ENCODE results near the gene ZNF516.

ZNF516 gene

DNA sequence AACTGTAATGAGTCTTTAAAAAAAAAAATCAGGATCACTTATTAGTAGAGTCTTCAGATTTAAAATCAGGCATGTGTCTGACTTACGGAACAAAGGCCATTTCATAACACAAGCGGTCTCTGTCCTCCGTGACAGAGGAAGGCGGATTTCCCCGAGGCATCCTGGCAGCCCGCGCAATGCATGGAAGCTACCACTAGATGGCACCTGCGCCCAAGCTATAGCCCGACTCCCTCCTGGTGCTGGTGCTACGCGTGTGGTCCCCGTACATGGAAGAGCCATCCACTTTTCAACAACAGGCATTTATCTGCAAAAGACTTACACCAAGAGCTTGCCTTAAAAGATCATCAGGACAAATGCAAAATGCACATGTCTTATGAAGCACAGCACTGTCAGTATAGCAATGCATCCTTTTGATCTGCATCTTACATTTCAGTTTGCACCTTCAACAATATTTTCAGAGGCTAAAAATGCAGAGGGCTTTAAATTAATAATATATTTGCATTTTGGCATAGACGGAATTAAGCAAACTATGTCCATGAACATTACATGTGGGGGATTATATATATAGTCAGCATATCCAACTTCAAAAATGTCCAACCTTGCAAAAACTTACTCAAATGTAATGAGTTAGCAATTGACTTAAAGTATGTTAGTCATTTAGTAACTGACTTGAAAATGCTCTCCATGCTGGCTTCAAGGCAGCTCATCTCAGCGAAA lies 96.0 kb downstream of the ZNF516 start:
- TF ChIP-seq POLR2AphosphoS5 (IDR thresholded peaks at IDR 0.05; ENCODE audit: low read depth, low read length) (no peak), TAF1 (IDR thresholded peaks at IDR 0.05; ENCODE audit: borderline replicate concordance, insufficient read depth, low read length) (no peak), FOXP2 (optimal IDR thresholded peaks at IDR 0.05; ENCODE audit: borderline replicate concordance, extremely low read depth, extremely low read length, insufficient read depth) (peak; percentile 81), SIN3A (IDR thresholded peaks at IDR 0.05; ENCODE audit: borderline replicate concordance, insufficient read depth, low read length) (no peak)
- TF ChIP-seq, protein P1, sequence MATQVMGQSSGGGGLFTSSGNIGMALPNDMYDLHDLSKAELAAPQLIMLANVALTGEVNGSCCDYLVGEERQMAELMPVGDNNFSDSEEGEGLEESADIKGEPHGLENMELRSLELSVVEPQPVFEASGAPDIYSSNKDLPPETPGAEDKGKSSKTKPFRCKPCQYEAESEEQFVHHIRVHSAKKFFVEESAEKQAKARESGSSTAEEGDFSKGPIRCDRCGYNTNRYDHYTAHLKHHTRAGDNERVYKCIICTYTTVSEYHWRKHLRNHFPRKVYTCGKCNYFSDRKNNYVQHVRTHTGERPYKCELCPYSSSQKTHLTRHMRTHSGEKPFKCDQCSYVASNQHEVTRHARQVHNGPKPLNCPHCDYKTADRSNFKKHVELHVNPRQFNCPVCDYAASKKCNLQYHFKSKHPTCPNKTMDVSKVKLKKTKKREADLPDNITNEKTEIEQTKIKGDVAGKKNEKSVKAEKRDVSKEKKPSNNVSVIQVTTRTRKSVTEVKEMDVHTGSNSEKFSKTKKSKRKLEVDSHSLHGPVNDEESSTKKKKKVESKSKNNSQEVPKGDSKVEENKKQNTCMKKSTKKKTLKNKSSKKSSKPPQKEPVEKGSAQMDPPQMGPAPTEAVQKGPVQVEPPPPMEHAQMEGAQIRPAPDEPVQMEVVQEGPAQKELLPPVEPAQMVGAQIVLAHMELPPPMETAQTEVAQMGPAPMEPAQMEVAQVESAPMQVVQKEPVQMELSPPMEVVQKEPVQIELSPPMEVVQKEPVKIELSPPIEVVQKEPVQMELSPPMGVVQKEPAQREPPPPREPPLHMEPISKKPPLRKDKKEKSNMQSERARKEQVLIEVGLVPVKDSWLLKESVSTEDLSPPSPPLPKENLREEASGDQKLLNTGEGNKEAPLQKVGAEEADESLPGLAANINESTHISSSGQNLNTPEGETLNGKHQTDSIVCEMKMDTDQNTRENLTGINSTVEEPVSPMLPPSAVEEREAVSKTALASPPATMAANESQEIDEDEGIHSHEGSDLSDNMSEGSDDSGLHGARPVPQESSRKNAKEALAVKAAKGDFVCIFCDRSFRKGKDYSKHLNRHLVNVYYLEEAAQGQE (IDR thresholded peaks at IDR 0.05; ENCODE audit: insufficient read depth in 1 of 2, low read depth in 2 of 2, low read length in 2 of 2) = no peak

DNA sequence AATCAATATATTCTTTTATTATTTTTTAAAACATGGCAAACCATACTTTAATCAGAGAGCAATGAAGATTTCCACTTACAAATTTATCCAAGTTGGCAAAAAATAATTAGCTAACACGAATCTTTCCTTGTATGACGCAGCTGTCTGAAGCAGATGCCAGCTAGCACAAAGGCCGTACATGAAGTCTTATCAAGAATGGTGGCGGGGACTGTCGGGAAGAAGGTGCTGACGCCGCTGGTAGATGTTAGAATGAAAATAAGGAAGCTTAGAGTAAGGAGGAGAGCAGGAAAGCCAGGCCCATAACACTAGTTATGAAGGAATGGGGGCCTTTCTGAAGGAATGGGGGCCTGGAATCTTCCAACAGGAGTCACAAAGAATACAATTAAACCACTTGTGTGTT lies 96.7 kb downstream of the ZNF516 start:
- TF ChIP-seq POLR2AphosphoS5 (IDR thresholded peaks at IDR 0.05; ENCODE audit: low read depth, low read length) (no peak), FOXP2 (optimal IDR thresholded peaks at IDR 0.05; ENCODE audit: borderline replicate concordance, extremely low read depth, extremely low read length, insufficient read depth) (no peak)

DNA sequence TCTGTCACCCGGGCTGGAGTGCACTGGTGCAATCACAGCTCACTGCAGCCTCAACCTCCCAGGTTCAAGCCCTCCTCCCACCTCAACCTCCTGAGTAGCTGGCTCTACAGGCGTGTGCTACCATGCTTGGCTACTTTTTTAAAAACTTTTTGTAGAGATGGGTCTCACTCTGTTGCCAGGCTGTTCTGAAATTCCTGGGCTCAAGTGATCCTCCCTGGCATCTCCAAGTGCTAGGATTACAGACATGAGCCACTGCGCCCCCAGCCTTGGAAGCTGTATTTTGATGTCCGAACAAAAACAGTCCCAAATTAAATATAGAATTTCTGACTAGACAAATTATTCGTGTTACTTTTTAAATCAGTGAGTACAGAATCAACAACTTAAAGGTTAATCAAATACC lies 97.4 kb downstream of the ZNF516 start:
- TF ChIP-seq POLR2AphosphoS5 (IDR thresholded peaks at IDR 0.05; ENCODE audit: low read depth, low read length) = no peak
- no peak for TF ChIP-seq TAF1 (IDR thresholded peaks at IDR 0.05; ENCODE audit: borderline replicate concordance, insufficient read depth, low read length)
- no peak for TF ChIP-seq FOXP2 (optimal IDR thresholded peaks at IDR 0.05; ENCODE audit: borderline replicate concordance, extremely low read depth, extremely low read length, insufficient read depth)
- no peak for TF ChIP-seq SIN3A (IDR thresholded peaks at IDR 0.05; ENCODE audit: borderline replicate concordance, insufficient read depth, low read length)
- TF ChIP-seq, protein P1 (IDR thresholded peaks at IDR 0.05; ENCODE audit: insufficient read depth in 1 of 2, low read depth in 2 of 2, low read length in 2 of 2) = no peak

DNA sequence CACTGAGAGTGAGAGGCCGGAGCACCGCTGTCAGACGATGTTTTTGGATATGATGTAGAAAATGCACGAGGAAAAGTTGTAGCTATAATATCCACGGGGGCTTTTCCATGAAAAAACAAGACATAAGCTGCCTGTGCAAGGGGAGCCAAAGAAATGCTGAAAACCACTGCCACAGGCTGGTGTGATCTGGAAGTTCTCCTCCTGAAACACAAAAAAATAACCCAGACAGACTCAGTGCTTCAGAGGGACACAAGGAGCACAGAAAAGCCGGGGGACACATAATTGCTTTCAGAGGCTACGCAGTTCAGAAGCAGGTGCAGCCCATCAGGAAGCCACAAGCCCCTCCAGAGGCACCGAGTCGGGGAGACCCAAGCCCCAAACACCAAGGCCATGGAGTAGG lies 98.2 kb downstream of the ZNF516 start:
- no peak for TF ChIP-seq SIN3A (IDR thresholded peaks at IDR 0.05; ENCODE audit: borderline replicate concordance, insufficient read depth, low read length)
- TF ChIP-seq, protein P1 (IDR thresholded peaks at IDR 0.05; ENCODE audit: insufficient read depth in 1 of 2, low read depth in 2 of 2, low read length in 2 of 2) = no peak
- TF ChIP-seq POLR2AphosphoS5 (IDR thresholded peaks at IDR 0.05; ENCODE audit: low read depth, low read length) = no peak
- no peak for TF ChIP-seq TAF1 (IDR thresholded peaks at IDR 0.05; ENCODE audit: borderline replicate concordance, insufficient read depth, low read length)
- no peak for TF ChIP-seq FOXP2 (optimal IDR thresholded peaks at IDR 0.05; ENCODE audit: borderline replicate concordance, extremely low read depth, extremely low read length, insufficient read depth)

DNA sequence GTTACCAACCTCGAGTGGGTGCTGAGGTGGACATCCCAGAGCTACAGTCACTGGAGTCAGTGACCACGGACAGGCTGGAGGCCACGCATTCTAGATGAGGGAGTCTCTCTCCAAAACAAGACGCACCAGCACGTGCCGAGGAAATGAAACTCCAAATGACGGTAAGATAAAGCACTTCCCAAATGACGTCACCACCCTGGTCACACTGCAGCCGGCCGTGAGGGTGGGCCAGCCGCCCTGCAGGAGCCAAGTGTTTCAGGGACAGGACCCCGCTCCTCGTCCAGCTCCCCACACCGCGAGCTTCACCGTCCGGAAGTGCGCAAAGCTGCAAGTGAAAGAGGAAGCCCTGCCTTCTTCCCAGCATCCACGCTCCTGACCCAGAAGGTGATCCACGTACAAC lies 99.4 kb downstream of the ZNF516 start:
- TF ChIP-seq, protein P1 (IDR thresholded peaks at IDR 0.05; ENCODE audit: insufficient read depth in 1 of 2, low read depth in 2 of 2, low read length in 2 of 2) = no peak
- no peak for TF ChIP-seq FOXP2 (optimal IDR thresholded peaks at IDR 0.05; ENCODE audit: borderline replicate concordance, extremely low read depth, extremely low read length, insufficient read depth)
- no peak for TF ChIP-seq POLR2AphosphoS5 (IDR thresholded peaks at IDR 0.05; ENCODE audit: low read depth, low read length)
- TF ChIP-seq SIN3A (IDR thresholded peaks at IDR 0.05; ENCODE audit: borderline replicate concordance, insufficient read depth, low read length) = no peak
- no peak for TF ChIP-seq TAF1 (IDR thresholded peaks at IDR 0.05; ENCODE audit: borderline replicate concordance, insufficient read depth, low read length)
